Measurements from ENCODE around the gene DLGAP4. TPM values are rescaled to one million over a fixed set of nuclear protein-coding genes. Genes with fewer than 3 reads are reported as not detected.

The DLGAP4 gene
- total RNA-seq, 1 experiment from 2014 or later = 17.2 TPM

DNA sequence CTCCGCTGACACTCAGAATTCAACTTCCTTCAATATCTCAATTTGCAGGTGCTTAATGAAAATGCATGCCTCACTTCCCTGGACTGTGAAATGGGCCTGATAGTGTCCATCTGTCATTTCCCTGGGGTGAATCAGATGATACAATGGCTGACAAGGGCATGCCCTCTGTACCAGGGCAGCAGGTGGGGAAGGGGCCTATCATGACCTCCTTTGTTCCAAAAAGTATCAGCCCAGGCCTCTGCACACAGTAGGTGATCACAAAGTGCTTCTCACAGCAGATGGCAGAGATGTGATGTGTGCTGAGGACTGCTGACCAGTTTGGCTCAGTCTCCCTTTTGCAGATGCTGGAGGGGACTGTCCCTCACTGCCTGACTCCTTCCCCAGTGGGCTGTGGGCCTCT lies 44.3 kb downstream of the DLGAP4 start:
- no peak for DNase-seq (ENCODE audit: low read depth)

DNA sequence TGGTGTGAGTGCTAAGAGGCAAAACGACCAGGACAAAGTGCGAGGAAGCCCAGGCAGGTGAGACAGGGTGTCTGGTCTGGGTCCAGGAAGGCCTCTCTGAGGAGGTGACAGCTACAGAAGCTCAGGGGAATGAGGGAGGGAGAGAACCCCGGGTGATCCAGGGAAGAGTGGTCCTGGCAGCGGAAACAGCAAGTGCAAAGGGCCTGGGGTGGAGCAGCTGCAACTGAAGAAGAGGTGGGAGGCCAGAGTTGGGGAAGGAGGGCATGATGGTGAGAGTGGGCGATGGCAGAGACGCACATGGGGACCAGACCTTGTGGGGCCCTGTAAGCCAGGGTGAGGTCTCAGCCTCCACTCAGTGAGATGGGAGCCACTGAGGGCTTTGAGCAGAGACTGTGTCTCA lies 45.8 kb downstream of the DLGAP4 start:
- DNase-seq (ENCODE audit: low read depth) = no peak

DNA sequence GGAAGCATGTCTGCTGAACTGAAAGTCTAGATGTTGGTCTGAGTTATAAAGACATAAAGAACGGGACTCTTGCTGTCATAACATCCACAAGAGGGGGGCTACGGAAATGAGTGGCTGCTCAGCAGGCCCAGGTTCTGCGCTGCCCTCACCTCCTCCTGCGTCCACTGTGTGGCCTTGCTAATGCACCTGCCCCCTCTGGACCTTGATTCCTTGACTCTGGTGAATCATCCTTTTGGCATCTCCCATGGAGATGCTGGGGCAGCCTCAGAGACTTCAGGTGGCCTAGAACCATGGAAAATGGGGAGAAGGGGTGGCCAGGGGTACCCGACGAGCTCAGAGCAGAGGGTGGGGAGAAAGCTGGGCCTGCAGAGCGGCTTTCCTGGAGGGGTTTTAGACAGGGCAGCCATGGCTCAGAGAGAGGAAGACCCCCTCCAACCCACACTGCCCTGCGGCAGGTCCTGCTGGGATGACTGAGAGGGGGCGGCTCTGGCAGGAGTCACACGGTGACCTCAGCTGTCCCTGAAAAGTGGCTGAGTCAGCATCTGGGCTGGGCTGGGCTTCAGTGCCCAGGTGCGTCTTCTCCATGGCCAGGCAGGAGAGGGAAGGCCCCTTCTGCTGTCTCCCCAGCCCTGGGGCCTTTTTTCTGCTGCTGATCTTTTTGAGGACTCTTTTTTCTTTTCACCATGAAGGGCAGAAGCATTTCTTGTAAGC lies 46.9 kb downstream of the DLGAP4 start:
- no peak for DNase-seq (ENCODE audit: low read depth)

DNA sequence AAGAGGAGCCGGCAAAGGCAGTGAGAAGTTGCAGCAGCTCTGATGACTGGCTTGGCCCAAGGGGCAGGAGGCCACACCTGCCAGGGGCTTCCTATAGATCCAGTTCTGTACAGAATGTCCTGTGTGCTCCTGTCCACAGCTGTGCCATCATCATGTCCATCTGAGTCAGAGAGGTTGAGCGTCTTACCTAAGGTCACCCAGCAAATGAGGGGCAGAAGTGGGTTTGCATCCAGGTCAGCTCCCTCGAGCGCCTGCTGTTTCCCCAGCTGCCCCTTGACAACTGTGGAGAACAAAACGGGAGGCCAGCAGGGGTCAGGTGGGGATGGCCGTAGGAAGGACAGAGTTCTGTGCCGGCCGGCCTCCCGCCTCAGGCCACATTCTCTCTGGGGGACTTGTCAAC lies 47.6 kb downstream of the DLGAP4 start:
- no peak for DNase-seq (ENCODE audit: low read depth)

DNA sequence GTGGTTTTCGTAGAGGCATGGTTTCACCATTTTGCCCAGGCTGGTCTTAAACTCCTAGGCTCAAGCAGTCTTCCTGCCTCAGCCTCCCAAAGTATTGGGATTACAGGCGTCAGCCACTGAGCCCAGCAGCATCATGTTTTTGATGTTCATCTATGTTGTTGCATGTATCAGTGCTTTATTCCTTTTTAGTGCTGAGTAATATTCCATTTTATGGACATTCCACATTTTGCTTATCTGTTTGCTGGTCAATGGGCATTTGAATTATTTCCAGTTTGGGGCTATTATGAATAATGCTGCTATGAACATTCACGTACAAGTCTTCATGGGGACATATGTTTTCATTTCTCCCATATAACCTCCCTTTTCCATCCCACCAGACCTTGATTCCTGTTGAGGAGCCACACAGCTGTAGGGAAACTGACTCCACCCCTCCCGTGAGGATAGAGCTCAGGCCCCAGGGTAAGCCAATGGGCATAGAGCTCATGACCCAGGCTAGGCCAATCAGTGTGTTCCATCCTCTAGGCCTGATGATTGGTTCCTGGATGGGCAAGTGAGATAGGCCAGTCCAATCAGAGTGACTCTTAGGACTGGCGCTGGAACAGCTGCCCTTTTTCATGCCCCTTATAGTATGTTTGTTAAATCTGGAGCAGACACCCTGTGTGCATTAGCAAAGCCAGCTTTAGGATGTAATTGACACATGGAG lies 49.5 kb downstream of the DLGAP4 start:
- DNase-seq (ENCODE audit: low read depth) = no peak

DNA sequence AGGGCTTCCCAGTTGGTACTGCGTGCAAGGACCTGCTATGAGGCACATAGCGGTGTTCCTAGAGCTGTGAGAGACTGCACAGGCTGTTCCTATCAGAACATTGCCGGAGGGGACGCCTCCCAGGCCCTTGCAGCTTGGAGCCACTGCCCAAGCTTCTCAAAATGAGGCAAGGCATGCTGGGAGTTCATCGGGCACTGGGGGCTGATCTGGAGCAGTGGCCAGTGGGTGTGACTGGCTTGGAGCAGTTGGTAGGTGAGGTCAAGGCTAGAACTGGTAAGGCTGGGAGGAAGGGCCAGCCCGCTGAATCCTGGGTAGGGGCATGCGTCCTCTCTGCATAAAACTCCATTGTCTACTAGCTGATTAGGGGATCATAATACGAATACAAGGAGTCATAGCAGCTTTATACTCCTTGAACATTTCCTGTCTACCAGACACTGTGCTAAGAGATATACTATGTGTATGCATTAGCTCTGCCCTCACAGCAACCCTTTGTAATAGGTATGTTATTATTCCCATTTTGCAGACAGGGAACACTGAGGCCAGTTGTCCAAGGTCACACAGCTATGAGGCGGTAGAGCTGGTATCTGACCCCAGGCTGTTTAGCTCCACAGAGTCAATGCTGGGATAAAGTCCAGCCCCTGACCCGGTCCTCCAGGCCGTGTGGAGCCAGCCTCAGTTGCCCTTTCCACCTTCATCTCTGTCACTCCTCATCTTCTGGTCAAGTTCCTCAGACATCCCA lies 53.7 kb downstream of the DLGAP4 start:
- DNase-seq (ENCODE audit: low read depth) = no peak

DNA sequence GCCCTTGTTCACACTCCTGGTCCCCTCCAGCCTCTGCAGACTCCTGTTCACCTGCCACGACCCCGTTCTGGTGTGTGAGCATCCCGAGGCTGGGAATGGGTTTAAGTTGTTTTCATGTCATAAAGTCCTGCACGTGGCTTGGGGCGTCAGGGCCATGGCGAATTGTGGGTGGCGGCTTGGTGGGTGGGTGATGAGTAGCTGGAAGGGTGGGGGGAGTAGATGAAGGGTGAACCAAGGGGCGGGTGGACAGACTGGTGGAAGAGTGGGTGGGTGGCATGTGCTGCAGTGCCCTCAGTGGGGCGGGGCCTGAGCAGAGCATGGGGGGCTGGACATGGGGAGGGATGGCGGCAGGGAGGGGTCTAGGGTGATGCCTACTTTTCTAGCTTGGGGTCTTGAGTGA lies 54.3 kb downstream of the DLGAP4 start:
- no peak for DNase-seq (ENCODE audit: low read depth)

DNA sequence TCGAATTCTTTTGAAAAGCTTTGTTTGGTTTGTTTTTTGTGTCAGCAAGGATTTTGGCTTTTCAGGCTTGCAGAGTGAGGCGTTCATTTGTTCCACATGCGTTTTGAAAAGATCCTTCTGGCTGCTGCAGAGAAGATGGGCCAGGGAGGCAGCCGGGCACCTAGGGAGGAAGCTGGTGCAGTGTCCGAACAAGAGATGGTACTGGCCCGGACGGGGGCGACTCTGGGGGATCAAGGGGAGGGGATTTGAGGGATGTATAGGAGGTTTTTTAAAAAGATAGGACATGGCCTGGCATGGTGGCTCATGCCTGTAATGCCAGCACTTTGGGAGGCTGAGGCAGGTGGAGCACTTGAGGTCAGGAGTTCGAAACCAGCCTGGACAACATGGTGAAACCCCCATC lies 55.3 kb downstream of the DLGAP4 start:
- DNase-seq (ENCODE audit: low read depth) = no peak

DNA sequence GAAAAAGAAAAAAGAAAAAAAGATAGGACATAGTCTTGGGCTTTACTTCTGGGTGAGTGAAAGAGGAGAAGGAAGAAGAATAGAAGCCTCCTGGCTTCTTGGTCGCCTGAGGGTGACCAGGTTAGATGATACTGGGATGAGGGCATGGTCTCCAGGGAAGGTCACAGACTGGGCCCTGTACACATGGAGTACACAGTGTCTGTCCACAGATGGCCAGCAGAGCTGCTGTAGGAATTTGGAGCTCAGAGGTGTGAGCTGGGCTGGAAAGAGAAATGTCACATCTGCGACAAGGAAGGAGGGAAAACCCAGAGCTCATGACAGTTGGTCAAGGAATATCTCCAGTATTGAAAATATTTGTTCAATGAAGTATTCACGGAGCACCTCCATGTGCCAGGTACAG lies 56.1 kb downstream of the DLGAP4 start:
- no peak for DNase-seq (ENCODE audit: low read depth)

DNA sequence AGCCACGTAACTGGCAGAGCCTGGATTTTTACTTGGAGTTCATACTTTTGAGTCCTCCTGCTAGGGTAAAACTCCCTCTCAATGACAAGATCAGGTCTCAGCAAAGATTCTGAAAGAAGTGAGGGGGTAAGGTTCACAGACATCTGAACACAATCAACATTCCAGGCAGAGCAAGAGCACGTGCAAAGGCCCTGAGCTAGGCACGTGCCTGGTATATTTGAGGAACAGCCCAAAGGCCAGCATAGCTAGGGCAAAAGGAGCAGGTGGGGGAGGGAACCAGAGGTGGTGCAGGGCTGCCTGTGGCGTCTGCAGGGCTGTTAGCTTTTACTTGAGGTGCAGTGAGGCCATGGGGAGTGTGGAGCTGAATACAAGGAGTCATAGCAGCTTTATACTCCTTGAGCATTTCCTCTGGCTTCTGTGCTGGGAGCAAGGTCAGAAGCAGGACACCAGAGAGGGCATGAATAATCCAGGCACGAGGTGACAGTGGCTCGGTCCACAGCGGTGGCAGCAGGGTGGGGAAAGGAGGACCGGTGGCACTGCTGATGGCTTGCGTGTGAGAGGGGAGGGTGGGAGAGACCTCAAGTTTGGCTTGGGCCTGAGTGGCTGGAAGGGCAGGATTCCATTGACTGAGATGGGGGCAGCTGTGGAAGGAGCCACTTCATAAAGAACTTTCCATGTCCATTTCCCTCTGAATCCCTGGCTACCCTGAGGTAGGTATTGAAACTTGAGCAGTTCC lies 57.0 kb downstream of the DLGAP4 start:
- DNase-seq (ENCODE audit: low read depth) = no peak

DNA sequence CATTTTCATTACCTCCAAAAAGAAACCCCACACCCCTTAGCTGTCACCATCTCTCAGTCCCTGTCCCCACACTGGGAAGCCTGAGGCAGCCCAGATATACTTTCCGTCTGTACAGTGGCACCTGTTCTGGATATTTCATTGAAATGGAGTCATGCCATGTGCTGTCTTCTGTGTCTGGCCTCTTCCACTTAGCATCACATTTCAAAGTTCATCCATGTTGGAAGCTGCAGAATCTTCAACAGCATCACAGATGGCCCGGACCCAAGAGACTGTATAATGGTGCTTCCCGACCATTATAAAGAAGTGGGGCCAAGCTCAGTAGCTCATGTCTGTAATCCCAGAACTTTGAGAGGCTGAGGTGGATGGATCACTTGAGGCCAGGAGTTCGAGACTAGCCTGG lies 58.4 kb downstream of the DLGAP4 start:
- no peak for DNase-seq (ENCODE audit: low read depth)

DNA sequence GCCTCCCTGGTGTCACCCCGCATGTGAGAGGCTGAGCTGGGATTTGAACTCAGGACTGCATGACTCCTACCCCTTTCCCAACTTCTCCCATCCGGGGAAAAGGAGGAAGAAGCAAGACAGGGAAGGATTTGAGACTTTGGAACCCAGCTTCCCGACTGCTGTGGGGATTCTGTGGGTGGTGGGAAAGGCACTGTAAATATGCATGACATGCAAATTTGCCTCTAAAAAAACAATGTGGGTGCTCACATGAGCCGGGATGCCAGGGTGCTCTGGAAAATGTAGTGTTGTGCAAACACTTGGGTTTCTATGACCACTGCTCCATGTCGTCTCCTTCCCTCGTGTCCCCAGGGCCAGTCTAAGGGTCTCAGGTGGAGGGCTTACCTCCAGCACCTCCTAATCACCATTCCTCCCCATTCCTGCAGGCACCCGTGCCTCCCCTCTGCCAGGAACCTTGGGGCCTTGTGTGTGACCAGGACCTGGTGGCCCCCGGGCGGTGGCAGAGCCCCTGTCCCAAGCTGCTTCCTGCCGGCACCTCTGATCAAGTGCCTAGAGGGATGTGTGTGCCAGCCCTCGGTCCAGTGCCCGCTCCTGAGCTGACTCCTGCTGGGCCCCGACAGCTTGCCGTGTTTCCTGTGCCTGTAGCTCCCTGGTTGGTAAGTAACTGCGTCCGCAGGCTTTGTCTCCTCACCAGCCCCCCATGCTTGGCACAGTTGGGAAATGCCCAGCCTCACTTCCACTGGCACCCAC lies 60.7 kb downstream of the DLGAP4 start:
- no peak for DNase-seq (ENCODE audit: low read depth)

DNA sequence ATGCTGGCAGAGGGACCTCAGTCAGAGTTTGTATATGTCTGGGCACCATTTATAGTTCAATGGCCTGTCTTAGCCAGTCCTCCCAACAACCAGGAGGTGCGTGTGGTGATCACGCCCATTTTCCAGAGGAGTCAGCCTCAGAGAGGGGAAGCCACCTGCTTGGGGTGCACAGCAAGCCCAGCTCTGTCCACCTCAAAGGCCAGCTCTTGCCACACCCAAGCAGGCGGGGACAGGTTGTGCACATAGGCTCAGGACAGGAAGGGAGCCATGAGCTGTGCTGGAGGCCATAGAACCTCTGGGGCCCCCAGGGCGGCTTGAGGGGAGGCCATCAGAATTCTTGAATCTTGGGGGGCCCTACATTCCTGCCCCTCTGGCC lies 61.2 kb downstream of the DLGAP4 start:
- DNase-seq (ENCODE audit: low read depth) = no peak

DNA sequence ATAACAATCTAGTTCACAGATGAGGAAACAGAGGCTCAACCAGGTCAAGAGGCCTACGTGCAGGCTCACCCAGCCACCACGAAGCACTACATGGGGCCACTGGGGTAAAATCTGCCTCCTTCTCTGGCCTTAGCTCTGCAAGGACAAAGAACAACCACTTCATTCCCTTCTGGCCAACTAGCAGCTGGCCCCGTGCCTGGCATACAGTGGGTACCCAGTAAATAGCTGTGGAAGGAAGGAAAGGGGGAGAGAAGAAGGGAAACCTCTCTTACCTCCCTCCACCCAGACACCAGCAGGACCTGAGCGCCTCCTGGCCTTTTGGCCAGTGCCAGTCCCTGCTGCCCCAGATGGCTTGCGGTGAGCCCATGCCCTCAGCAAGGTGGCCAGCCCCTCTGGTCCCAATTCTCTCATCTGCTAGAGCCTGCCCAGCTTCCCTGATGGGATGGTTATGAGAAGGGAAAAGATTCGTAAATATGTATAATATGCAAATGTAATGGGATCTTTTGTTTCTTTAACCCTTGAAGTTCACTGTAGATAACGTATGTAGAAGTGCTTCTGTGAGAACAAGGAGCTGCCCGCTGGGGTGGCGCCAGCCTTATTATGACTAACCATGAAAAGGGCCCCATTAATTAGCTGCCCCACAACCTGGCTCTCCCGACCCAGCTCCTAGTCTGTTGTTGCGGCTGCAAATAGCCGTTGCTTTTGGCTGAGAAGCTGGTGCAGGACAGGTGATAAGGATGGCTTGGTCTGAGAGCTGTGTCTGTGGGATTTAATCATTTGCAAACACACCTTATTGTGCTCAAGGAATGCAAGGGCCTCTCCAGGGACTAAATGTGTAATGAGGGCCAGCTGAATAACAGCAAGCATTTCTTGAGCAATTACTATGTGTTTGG lies 62.0 kb downstream of the DLGAP4 start:
- no peak for DNase-seq (ENCODE audit: low read depth)

DNA sequence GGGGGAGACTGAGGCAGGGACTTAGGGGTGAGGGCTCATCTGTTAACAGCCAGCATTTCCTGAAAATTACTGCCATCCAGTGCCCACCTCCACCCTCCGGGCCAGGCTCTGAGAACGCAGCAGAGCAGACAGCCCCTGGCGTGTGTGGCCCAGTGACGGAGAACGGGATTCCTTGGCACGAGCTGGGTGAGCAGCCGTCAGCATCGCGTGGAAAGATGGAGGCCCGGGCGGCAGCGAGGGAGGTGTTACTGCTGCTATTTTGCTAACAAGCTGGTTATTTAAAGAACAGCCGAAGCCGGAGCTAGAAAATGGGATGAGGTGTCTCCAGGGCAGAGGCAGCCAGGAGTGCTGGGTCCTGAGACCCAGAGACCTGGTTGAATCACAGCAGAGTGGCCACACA lies 62.7 kb downstream of the DLGAP4 start:
- no peak for DNase-seq (ENCODE audit: low read depth)

DNA sequence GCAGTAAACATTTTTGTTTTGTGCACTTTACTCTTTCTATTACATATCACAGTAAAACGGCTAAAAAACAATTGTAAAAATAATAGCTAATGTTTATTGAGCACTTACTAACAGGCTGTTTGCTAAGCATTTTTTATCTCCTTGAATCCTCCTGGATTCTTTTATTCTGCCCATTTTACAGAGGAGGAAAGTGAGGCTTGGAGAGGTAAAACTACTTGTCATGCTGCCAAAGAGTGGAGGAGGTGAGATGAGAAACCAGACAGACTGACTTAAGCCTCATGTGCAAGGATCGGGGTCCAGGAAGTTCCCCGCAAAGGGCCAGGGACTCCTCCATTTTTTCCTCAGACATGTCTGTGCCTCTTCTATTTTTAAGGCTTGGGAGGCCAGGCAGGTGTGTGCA lies 63.6 kb downstream of the DLGAP4 start:
- no peak for DNase-seq (ENCODE audit: low read depth)

DNA sequence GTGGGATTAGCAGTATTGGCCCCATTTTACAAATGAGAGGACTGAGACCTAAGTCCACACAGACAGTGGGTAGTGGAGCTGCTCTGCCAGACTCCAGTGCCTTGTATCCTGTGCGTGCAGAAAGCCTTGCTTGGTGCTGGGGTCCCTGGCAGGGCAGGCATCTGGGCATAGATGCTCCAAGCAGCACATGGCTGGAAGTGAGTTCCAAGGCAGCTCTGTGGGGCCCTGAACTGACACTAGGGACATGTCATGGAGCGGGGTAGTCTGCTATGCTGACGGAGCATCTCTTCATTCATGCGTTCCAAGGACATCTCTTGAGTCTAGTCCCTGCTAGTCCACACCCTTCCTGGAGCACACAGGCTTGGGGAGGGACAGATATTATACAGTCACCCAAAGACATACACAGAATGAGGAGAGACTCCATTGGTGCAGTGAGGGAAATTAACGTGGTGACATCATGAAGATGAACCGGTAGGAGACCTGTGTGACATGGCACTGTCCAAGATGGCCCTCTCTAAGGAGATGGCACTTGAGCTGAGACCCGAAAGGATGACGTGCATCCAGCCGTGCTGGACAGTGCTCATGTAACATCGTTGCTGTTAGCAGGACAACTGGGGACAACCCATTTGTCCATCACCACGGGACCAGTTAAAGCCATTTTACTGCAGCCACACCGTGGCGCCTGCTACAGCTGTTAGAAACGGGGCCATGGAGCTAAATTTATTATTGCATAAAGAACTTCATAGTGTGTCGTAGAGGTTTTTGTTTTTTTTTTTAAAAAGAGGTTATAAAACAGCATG lies 65.1 kb downstream of the DLGAP4 start:
- no peak for DNase-seq (ENCODE audit: low read depth)

DNA sequence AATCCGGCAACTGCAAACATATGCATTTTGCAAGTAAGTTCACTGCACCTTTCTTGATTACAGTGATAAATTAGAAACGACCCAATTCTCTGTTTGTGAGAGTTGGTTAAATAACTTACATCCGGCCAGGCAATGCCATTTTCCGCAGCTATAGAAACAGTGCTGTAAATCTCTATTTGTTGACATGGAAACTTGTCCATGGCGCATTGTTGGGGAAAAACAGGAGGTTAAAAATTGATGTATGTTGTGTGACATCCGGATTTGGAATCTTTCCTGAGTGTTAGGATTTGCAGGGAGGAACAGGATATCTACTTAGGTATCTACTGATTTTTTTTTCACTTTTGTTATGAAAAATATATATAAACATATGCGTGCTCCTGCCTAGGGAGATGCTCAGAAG lies 66.5 kb downstream of the DLGAP4 start:
- no peak for DNase-seq (ENCODE audit: low read depth)

DNA sequence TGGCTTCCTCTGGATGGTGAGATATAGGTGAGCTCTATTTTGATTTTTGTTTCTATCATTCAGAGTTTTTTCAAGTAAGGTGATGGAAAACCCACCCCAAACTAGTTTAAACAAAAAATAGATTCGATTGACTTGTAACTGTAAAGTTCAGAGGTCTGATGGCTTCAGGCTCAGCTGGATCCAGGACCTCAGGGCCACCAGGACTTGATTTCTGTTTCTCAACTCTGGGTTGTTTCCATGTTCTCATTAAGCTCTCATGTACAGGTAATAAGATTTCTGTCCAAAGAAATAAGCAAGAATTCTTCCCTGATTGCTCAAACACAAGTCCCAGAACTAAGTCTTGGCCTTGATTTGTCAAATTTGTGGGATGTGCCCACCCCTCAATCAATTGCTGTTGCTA lies 67.0 kb downstream of the DLGAP4 start:
- DNase-seq (ENCODE audit: low read depth) = no peak

DNA sequence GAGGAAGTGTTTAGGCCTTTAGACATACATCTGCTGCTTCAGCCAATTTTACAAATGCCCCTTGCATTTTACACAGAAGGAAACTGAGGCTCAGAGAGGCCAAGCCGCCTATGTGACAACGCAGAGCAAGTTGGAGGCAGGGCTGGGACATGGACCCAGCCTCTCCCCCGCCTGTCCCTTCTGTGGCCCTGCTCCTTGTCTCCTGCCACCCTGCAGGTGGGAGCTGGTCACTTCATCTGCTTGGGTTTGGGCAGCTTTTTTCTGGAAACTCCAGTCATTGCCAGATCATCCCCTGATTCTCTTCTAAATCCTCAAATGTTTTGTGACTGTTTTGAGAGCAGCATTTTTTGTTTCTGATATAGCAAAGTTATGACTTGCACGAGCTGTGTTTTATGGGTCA lies 68.9 kb downstream of the DLGAP4 start:
- no peak for DNase-seq (ENCODE audit: low read depth)
